Measurements from ENCODE around the gene ARFGEF3. TPM values are rescaled to one million over a fixed set of nuclear protein-coding genes. Genes with fewer than 3 reads are reported as not detected.
A peak's percentile ranks its signal among the peaks of the same experiment; 100 is the strongest.

Gene ARFGEF3
- total and polyA plus RNA-seq, 3 experiments from 2014 or later = 0.09 to 0.11 TPM; not detected in 1

GRCh38 chr6:138157986-138158638, 3.6 kb upstream of the ARFGEF3 start:
- POLR2A ChIA-PET = no interaction called here
- Mint-ChIP-seq H3K36me3 (no peaks in the 10 kb centered on the region), H3K4me1 (peaks cover 7 to 16% (median 14%) of the 10 kb centered on the region in 3 donors)

GRCh38 chr6:138159246-138159645, 2.5 kb upstream of the ARFGEF3 start:
- H3K9me3 Mint-ChIP-seq = peaks cover 0 to 1% (median 0%) of the 10 kb centered on the region in 5 donors

More at GRCh38 chr6:138157986-138158638, 3.6 kb upstream of the ARFGEF3 start:
- H3K4me1 ChIP-seq (ENCODE audit: insufficient read depth, low read length) = peaks cover 7% of the 10 kb centered on the region
- Mint-ChIP-seq H3K27ac (no peak overlapping the region), H3K4me3 (no peak overlapping the region), H3K9me3 (peaks cover 6 to 10% (median 7%) of the 10 kb centered on the region in 5 donors), H3K27me3 (peaks cover 33 to 59% of the 10 kb centered on the region in 2 donors)
- peaks cover 3% of the 10 kb centered on the region for H3K9me3 ChIP-seq (ENCODE audit: low read length)
- H3K27me3 ChIP-seq (ENCODE audit: insufficient read depth, low read length, poor library complexity, severe bottlenecking) = peaks cover 23% of the 10 kb centered on the region
- no peak for DNase-seq
- no peak overlapping the region for H3K4me3 ChIP-seq (ENCODE audit: low read length)
- H3K36me3 ChIP-seq (ENCODE audit: insufficient read depth, low read length) = no peaks in the 10 kb centered on the region
- no peak overlapping the region for H3K27ac ChIP-seq (ENCODE audit: low read depth, low read length)
- CTCF ChIA-PET = no interaction called here

GRCh38 chr6:138160329-138161087, 1.2 kb upstream of the ARFGEF3 start:
- H3K9me3 ChIP-seq (ENCODE audit: low read length) = no peaks in the 10 kb centered on the region
- peaks cover 33% of the 10 kb centered on the region for H3K27me3 ChIP-seq (ENCODE audit: insufficient read depth, low read length, poor library complexity, severe bottlenecking)

More at GRCh38 chr6:138159246-138159645, 2.5 kb upstream of the ARFGEF3 start:
- Mint-ChIP-seq H3K4me3 (no peak overlapping the region), H3K27me3 (peaks cover 44 to 64% of the 10 kb centered on the region in 2 donors), H3K27ac (peak overlapping the region in 2 of 8 donors; percentile 4 to 8), H3K4me1 (peaks cover 7 to 16% (median 14%) of the 10 kb centered on the region in 3 donors), H3K36me3 (no peaks in the 10 kb centered on the region)
- Histone ChIP-seq H3K27me3 (ENCODE audit: insufficient read depth, low read length, poor library complexity, severe bottlenecking) (peaks cover 33% of the 10 kb centered on the region), H3K9me3 (ENCODE audit: low read length) (no peaks in the 10 kb centered on the region), H3K36me3 (ENCODE audit: insufficient read depth, low read length) (no peaks in the 10 kb centered on the region), H3K4me1 (ENCODE audit: insufficient read depth, low read length) (peaks cover 7% of the 10 kb centered on the region), H3K4me3 (ENCODE audit: low read length) (no peak overlapping the region), H3K27ac (ENCODE audit: low read depth, low read length) (no peak overlapping the region)
- ChIA-PET CTCF (no interaction called here), POLR2A (no interaction called here)
- DNase-seq = no peak

GRCh38 chr6:138161088-138161337, 726 bp upstream of the ARFGEF3 start:
- Mint-ChIP-seq H3K4me3 (peak overlapping the region; percentile 57 to 85 (median 64)), H3K27me3 (peaks cover 46 to 61% of the 10 kb centered on the region in 2 donors), H3K9me3 (no peaks in the 10 kb centered on the region), H3K27ac (peak overlapping the region in 2 of 8 donors; percentile 37 to 75), H3K4me1 (peaks cover 7 to 16% (median 14%) of the 10 kb centered on the region in 3 donors), H3K36me3 (no peaks in the 10 kb centered on the region)
- Histone ChIP-seq H3K36me3 (ENCODE audit: insufficient read depth, low read length) (no peaks in the 10 kb centered on the region), H3K27me3 (ENCODE audit: insufficient read depth, low read length, poor library complexity, severe bottlenecking) (peaks cover 33% of the 10 kb centered on the region), H3K27ac (ENCODE audit: low read depth, low read length) (no peak overlapping the region), H3K9me3 (ENCODE audit: low read length) (no peaks in the 10 kb centered on the region), H3K4me1 (ENCODE audit: insufficient read depth, low read length) (peaks cover 7% of the 10 kb centered on the region), H3K4me3 (ENCODE audit: low read length) (no peak overlapping the region)
- ChIA-PET POLR2A (no interaction called here), CTCF (no interaction called here)
- DNase-seq = peak in 1 of 5 donors; percentile 3

More at GRCh38 chr6:138160329-138161087, 1.2 kb upstream of the ARFGEF3 start:
- peaks cover 7 to 16% (median 14%) of the 10 kb centered on the region in 3 donors for H3K4me1 Mint-ChIP-seq
- H3K36me3 Mint-ChIP-seq = no peaks in the 10 kb centered on the region
- no peak overlapping the region for H3K4me3 ChIP-seq (ENCODE audit: low read length)
- peak overlapping the region; percentile 46 to 71 (median 64) for H3K4me3 Mint-ChIP-seq
- peaks cover 7% of the 10 kb centered on the region for H3K4me1 ChIP-seq (ENCODE audit: insufficient read depth, low read length)
- H3K27me3 Mint-ChIP-seq = peaks cover 46 to 63% of the 10 kb centered on the region in 2 donors
- ChIA-PET POLR2A (no interaction called here), CTCF (no interaction called here)
- H3K36me3 ChIP-seq (ENCODE audit: insufficient read depth, low read length) = no peaks in the 10 kb centered on the region
- H3K27ac Mint-ChIP-seq = peak overlapping the region in 2 of 8 donors; percentile 37 to 75
- H3K9me3 Mint-ChIP-seq = no peaks in the 10 kb centered on the region
- DNase-seq = no peak
- H3K27ac ChIP-seq (ENCODE audit: low read depth, low read length) = no peak overlapping the region

GRCh38 chr6:138162111-138162954, 594 bp downstream of the ARFGEF3 start:
- Histone ChIP-seq H3K4me1 (ENCODE audit: insufficient read depth, low read length) (peaks cover 7% of the 10 kb centered on the region), H3K4me3 (ENCODE audit: low read length) (peak overlapping the region; percentile 39), H3K9me3 (ENCODE audit: low read length) (no peaks in the 10 kb centered on the region), H3K27me3 (ENCODE audit: insufficient read depth, low read length, poor library complexity, severe bottlenecking) (peaks cover 33% of the 10 kb centered on the region), H3K36me3 (ENCODE audit: insufficient read depth, low read length) (no peaks in the 10 kb centered on the region), H3K27ac (ENCODE audit: low read depth, low read length) (no peak overlapping the region)
- H3K27me3 Mint-ChIP-seq = peaks cover 43 to 62% of the 10 kb centered on the region in 2 donors
- ChIA-PET POLR2A (no interaction called here), CTCF (interaction anchor here (0.8 kb wide), 1 partner anchor 46 kb away, joined by 3 read pairs; no protein-coding TSS in a partner anchor)
- peaks cover 7 to 16% (median 14%) of the 10 kb centered on the region in 3 donors for H3K4me1 Mint-ChIP-seq
- H3K36me3 Mint-ChIP-seq = no peaks in the 10 kb centered on the region
- peak overlapping the region; percentile 53 to 80 (median 71) for H3K4me3 Mint-ChIP-seq
- H3K9me3 Mint-ChIP-seq = no peaks in the 10 kb centered on the region
- peak overlapping the region in 2 of 8 donors; percentile 3 to 4 for H3K27ac Mint-ChIP-seq
- DNase-seq = no peak

GRCh38 chr6:138162955-138163575, 1.3 kb downstream of the ARFGEF3 start:
- H3K27me3 Mint-ChIP-seq = peaks cover 49 to 65% of the 10 kb centered on the region in 2 donors
- DNase-seq = no peak
- Histone ChIP-seq H3K36me3 (ENCODE audit: insufficient read depth, low read length) (no peaks in the 10 kb centered on the region), H3K9me3 (ENCODE audit: low read length) (no peaks in the 10 kb centered on the region), H3K4me1 (ENCODE audit: insufficient read depth, low read length) (peaks cover 7% of the 10 kb centered on the region), H3K27me3 (ENCODE audit: insufficient read depth, low read length, poor library complexity, severe bottlenecking) (peaks cover 33% of the 10 kb centered on the region), H3K27ac (ENCODE audit: low read depth, low read length) (no peak overlapping the region), H3K4me3 (ENCODE audit: low read length) (no peak overlapping the region)
- peak overlapping the region in 1 of 8 donors; percentile 4 for H3K27ac Mint-ChIP-seq
- ChIA-PET POLR2A (no interaction called here), CTCF (interaction anchor here (0.8 kb wide), 1 partner anchor 47 kb away, joined by 3 read pairs; no protein-coding TSS in a partner anchor)
- H3K4me3 Mint-ChIP-seq = peak overlapping the region; percentile 53 to 80 (median 71)
- H3K9me3 Mint-ChIP-seq = no peaks in the 10 kb centered on the region
- H3K4me1 Mint-ChIP-seq = peaks cover 7 to 16% (median 14%) of the 10 kb centered on the region in 3 donors
- no peaks in the 10 kb centered on the region for H3K36me3 Mint-ChIP-seq

GRCh38 chr6:138175596-138175995, 13.9 kb downstream of the ARFGEF3 start:
- POLR2A ChIA-PET = no interaction called here

More at GRCh38 chr6:138175596-138175995, 13.9 kb downstream of the ARFGEF3 start:
- peaks cover 0 to 1% (median 0%) of the 10 kb centered on the region in 3 donors for H3K36me3 Mint-ChIP-seq
- no peaks in the 10 kb centered on the region for H3K4me1 ChIP-seq (ENCODE audit: insufficient read depth, low read length)
- no peaks in the 10 kb centered on the region for H3K27me3 ChIP-seq (ENCODE audit: insufficient read depth, low read length, poor library complexity, severe bottlenecking)
- H3K9me3 Mint-ChIP-seq = peaks cover 20 to 35% (median 33%) of the 10 kb centered on the region in 5 donors
- H3K4me3 Mint-ChIP-seq = no peak overlapping the region
- no peak for DNase-seq
- CTCF ChIA-PET = no interaction called here
- H3K9me3 ChIP-seq (ENCODE audit: low read length) = peaks cover 7% of the 10 kb centered on the region
- H3K27ac ChIP-seq (ENCODE audit: low read depth, low read length) = no peak overlapping the region
- no peak overlapping the region for H3K27ac Mint-ChIP-seq
- H3K36me3 ChIP-seq (ENCODE audit: insufficient read depth, low read length) = no peaks in the 10 kb centered on the region
- peaks cover 22 to 39% of the 10 kb centered on the region in 2 donors for H3K27me3 Mint-ChIP-seq
- no peak overlapping the region for H3K4me3 ChIP-seq (ENCODE audit: low read length)
- H3K4me1 Mint-ChIP-seq = no peaks in the 10 kb centered on the region
